GM12872 (cell line): ENCODE results near the gene SLC46A3.
A peak's percentile ranks its signal among the peaks of the same experiment; 100 is the strongest.

Experiments
- CTCF ChIP-seq: IDR thresholded peaks from 3 replicates; pipeline ENCODE4 v1.5.1; 2011; ENCODE audit warnings: low read depth, mild to moderate bottlenecking, low read length, moderate library complexity; ENCODE audit not compliant: insufficient read depth

Gene SLC46A3

GRCh38 chr13:28718543-28719226, at the start of gene SLC46A3:
Gene SLC46A3, minus strand, starts transcription at chr13:28718970. Its CDS starts 972 bp downstream, at chr13:28717998.
- peak; percentile 31; the same call in 2 of the 3 replicates for TF ChIP-seq CTCF

- TF ChIP-seq CTCF: no peak
These were observed 45.1 kb upstream of the SLC46A3 start for GRCh38 chr13:28763887-28764286.

- no peak for TF ChIP-seq CTCF
These were observed 42.8 kb upstream of the SLC46A3 start for GRCh38 chr13:28761586-28761985.

GRCh38 chr13:28755546-28755870, 36.7 kb upstream of the SLC46A3 start:
- TF ChIP-seq CTCF: no peak

DNA sequence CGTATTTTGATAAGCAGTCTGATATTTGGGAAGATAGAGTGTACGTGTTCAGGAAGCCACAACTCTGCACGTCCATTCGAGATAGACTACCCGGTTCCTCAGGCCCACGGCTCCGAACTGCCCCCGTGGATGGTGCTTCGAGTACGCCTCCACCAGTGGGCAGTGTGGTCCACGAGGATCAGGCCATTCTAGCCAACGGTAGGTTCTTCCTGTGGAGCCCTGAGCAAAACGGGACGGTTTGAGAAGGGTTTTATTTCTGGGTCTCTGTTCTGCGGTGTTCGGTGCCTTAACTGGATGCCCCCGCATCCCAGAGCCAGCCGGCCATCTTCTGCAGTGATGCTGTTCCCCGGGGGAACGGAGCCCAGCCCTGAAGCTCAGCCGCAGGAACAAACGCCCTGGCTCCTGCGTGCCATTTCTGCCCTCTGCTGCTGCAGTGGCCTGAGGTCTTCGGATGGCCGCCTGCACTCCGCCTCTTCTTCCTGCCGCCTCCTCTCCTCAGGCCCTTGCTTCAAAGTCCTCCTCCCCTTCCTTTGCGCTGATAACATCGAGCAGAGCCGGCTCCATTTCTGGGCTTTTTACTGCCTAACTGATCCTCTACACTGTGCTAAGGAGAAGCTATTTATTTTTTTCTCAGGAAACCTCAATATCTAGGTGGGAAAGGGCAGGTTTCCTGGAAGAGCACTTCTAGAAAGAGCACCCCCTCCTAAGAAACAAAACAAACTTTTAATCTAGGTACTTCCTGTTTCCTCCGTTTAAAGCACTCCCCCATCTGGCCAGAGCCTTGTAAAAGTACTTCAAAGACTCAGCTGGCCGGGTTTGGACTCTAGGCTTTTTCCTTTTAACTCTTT, 36.2 kb upstream of the SLC46A3 start:
- 0 out of 3 replicates have a peak, but pooled peaks have one; percentile 11 for TF ChIP-seq CTCF

DNA sequence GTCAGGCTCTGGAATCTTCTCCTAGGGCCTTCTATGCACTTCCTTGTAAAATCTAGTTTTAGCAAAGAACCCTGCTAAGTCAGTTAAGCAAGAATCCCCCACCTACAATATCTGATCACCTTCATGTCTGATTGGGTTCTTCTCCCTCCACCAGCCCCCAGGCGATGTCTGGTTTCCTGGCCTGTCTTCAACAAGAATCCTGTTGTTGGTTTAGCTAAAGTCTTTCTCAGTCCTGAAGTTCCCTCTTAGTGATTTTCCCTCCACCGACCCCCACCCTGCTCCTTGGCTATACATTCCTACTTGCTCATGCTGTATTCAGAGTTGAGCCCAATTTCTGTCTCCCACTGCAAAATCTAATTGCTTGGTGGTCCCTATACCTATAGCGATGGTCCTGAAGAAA, 35.2 kb upstream of the SLC46A3 start:
- no peak for TF ChIP-seq CTCF

- no peak for TF ChIP-seq CTCF
These were observed 34.6 kb upstream of the SLC46A3 start for GRCh38 chr13:28753208-28753892.
